Measurements from ENCODE around the gene SUSD4.

Gene SUSD4

DNA sequence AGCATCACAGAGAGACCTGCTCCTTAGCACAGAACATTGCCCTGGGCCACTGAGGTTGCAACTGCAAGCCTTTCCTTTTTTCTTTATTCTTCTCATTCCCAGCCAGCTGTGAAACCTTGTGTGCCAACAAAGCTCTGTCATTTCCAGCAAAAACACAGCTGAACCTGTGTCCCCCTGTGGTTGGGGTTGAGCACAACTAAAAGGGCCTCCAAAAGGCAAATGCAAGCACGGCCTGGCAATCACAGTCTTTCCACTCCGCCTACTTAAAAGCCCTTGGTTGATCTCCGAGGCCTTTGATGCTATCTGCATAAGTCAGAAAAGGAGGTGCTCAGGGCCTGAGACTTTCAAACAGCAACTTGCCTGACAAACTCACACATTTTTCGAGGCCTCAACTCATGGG lies 32.7 kb downstream of the SUSD4 start:
- no peak for DNase-seq (ENCODE audit: low spot score in 2 of 2)
- Histone ChIP-seq H3K4me1 (no peaks in the 10 kb centered on the region), H3K27me3 (ENCODE audit: low read depth) (no peaks in the 10 kb centered on the region; the same call in 1 of the 2 replicates), H3K9me3 (no peaks in the 10 kb centered on the region), H3K4me3 (no peak overlapping the region), H3K36me3 (replicated peaks) (no peaks in the 10 kb centered on the region)
- in situ Hi-C loops (cut with MboI; ENCODE audit: low sequenced_read_pairs): no loop called here

DNA sequence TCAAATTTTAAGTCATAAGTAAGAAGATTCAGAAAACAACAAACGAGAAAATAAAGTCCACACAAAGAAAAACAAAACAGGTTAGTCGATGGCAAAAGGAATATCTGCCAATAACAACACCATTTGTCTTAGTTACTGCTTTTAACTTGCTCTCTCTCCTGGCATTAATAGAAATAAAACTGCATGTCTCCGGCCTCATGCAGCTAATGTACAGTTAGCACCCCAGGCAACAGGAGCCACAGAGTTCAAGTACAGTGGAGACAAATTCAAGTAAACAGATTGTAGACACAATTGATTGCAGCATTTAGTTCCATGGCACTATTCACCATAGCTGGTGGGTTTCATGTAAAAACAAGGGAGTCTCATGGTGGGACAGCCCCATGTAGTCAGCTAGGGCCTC lies 33.5 kb downstream of the SUSD4 start:
- no peaks in the 10 kb centered on the region for H3K36me3 ChIP-seq (replicated peaks)
- no peaks in the 10 kb centered on the region for H3K9me3 ChIP-seq
- in situ Hi-C loops (cut with MboI; ENCODE audit: low sequenced_read_pairs): no loop called here
- H3K27me3 ChIP-seq (ENCODE audit: low read depth): no peaks in the 10 kb centered on the region; the same call in 1 of the 2 replicates
- no peaks in the 10 kb centered on the region for H3K4me1 ChIP-seq
- no peak for DNase-seq (ENCODE audit: low spot score in 2 of 2)
- H3K4me3 ChIP-seq: no peak overlapping the region

DNA sequence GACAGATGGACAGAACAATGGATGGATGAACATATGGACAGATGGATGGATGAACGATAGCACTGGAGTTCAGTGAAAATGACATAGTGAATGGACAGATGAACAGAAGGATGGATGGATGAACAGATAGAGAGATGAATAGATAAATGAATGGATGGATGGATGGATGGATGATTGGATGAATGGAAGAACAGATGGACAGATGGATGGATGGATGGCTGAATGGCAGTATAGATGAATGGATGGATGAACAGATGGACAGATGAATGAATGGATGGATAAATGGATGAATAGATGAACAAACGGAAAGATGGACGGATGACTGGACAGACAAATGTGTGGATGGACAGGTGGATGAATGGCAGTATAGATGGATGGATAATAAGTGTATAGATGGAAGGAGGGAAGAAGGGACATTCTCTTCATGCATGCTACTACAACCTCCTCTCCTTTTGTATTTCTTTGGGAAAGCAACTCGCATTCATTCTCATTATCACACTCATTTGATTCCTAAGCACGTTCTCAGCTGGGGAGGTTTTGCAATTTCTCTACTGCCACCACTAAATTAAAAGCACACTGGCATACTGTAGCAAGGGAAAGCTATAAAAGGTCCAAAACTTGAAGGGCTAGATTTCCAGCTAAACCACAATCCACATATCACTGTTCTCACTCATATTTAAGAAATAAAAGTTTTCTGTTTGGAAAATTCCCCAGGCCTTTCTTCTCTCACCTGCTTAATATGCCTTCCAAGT lies 34.1 kb downstream of the SUSD4 start:
- Histone ChIP-seq H3K9me3 (no peaks in the 10 kb centered on the region), H3K36me3 (replicated peaks) (no peaks in the 10 kb centered on the region), H3K4me3 (no peak overlapping the region), H3K27me3 (ENCODE audit: low read depth) (no peaks in the 10 kb centered on the region; the same call in 1 of the 2 replicates), H3K4me1 (no peaks in the 10 kb centered on the region)
- DNase-seq (ENCODE audit: low spot score in 2 of 2): no peak
- in situ Hi-C loops (cut with MboI; ENCODE audit: low sequenced_read_pairs): no loop called here

DNA sequence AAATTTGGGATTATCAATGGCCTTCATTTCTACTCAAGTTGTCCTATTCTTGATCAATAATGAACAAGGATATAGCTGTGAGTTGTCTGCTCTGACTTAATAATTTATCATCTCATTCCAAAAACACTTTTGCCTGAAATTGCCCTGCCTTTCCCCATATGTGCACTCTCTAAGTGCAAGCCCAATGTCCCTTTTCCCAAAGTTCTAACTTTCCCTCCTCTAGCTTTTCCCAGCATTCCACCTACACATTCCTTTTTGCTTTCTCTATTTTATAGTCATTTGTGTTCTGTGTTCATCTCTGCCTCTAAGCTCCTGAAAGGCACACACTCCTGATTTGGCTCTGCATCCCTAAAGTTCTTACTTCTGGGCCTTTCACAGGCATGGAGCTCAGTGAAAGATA lies 34.7 kb downstream of the SUSD4 start:
- H3K4me3 ChIP-seq: no peak overlapping the region
- DNase-seq (ENCODE audit: low spot score in 2 of 2): no peak
- no peaks in the 10 kb centered on the region for H3K9me3 ChIP-seq
- in situ Hi-C loops (cut with MboI; ENCODE audit: low sequenced_read_pairs): no loop called here
- no peaks in the 10 kb centered on the region for H3K4me1 ChIP-seq
- no peaks in the 10 kb centered on the region for H3K36me3 ChIP-seq (replicated peaks)
- no peaks in the 10 kb centered on the region; the same call in 1 of the 2 replicates for H3K27me3 ChIP-seq (ENCODE audit: low read depth)

DNA sequence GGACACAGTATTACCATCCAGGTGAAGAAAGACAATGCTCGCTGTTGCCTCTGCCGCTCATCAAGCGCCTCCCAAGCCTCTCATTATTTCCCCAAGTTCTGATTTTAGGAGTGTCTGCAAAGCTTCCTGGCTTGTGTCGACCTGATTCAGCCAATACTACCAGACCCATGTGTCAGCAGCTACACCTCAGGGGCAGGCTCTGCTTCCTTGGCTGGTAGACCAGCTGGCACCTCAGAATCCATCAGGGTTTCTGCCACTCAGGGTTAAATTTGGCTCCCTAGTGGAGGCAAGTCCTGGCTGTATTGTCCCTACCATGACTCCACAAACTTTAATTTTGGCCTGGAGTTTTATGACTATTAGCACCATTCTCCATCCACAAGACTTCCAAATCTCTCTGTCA lies 35.4 kb downstream of the SUSD4 start:
- no peaks in the 10 kb centered on the region; the same call in 1 of the 2 replicates for H3K27me3 ChIP-seq (ENCODE audit: low read depth)
- in situ Hi-C loops (cut with MboI; ENCODE audit: low sequenced_read_pairs): no loop called here
- H3K4me1 ChIP-seq: no peaks in the 10 kb centered on the region
- no peak for DNase-seq (ENCODE audit: low spot score in 2 of 2)
- no peaks in the 10 kb centered on the region for H3K36me3 ChIP-seq (replicated peaks)
- no peak overlapping the region for H3K4me3 ChIP-seq
- H3K9me3 ChIP-seq: no peaks in the 10 kb centered on the region

DNA sequence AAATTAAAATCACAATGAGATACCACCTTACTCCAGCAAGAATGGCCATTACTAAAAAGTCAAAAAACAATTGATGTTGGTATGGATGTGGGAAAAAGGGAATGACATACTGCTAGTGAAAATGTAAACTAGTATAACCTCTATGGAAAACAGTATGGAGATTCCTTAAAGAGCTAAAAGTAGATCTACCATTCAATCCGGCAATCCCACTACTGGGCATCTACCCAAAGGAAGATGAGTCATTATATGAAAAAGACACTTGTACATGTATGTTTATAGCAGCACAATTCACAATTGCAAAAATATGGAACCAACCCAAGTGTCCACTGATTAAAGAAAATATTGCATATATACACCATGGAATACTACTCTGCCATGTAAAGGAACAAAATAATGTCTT lies 37.2 kb downstream of the SUSD4 start:
- in situ Hi-C loops (cut with MboI; ENCODE audit: low sequenced_read_pairs): no loop called here
- Histone ChIP-seq H3K4me3 (no peak overlapping the region), H3K9me3 (no peaks in the 10 kb centered on the region), H3K4me1 (no peaks in the 10 kb centered on the region), H3K36me3 (replicated peaks) (no peaks in the 10 kb centered on the region), H3K27me3 (ENCODE audit: low read depth) (no peaks in the 10 kb centered on the region)
- DNase-seq (ENCODE audit: low spot score in 2 of 2): no peak

DNA sequence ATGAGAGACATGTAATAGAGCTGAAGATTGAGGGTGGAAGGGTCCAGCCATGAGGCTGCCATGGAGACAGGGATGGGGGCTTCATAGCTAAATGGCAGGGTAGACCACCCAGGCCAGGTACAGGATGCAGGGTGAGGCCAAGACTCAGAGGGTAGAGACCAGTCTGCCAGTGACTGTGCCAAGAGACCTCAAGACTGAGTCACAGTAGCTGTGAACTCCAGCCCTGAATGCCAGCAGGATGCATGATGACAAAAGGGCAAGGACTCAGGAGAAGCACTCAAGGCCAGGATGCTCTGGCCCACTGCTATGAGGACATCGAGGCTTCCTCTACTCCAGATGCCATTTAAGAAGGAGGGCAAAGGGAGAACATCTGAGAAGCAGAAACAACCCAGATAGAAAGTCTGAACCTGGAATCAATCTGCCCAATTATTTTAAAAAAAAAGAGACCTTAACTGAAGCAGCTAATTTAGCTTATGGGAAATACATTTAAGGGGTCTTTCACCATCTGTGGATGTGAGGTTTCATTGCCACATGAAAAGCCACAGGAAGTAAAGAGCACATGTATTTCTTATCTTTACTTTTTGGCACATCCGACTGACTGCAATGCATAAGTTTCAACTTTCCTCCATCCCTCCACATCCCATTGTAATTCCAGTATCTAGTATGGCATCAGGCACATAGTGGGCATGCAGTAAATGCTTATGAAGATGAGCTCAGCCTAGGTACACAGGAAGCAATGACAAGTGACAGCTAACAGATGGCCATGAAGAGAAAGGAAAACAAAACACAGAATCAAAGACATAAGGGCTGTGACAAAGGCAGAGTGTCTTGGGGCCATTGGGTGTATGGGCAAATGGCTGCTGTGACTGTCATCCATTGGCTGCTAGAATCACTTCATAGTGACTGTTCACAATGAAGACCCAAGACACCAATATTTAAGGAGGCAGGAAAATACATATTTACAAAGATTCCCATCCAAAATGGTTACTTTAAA lies 40.2 kb downstream of the SUSD4 start:
- in situ Hi-C loops (cut with MboI; ENCODE audit: low sequenced_read_pairs): no loop called here
- DNase-seq (ENCODE audit: low spot score in 2 of 2): no peak
- no peak overlapping the region for H3K4me3 ChIP-seq
- H3K36me3 ChIP-seq (replicated peaks): no peaks in the 10 kb centered on the region
- no peaks in the 10 kb centered on the region for H3K27me3 ChIP-seq (ENCODE audit: low read depth)
- H3K9me3 ChIP-seq: no peaks in the 10 kb centered on the region
- no peaks in the 10 kb centered on the region for H3K4me1 ChIP-seq

DNA sequence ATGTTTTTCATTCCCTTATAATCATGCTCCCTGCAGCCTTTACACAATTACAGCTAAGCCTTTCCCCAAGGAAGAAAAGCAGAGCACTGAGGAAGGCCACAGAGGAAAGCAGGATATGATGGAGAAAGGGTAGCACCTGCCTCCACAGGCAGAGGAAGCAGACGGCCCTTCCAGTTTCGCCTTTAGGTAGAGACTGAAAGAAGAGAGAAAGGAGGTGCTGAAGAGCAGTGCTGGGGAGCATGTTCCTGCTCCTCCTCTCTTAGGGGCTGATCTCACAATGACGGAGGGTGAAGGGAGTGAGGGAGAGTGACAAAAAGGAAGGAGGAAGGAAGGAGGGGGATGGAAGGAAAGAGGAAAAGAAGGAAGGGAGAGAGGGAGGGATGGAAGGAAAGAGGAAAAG lies 41.1 kb downstream of the SUSD4 start:
- H3K4me3 ChIP-seq: no peak overlapping the region
- no peaks in the 10 kb centered on the region for H3K27me3 ChIP-seq (ENCODE audit: low read depth)
- H3K4me1 ChIP-seq: no peaks in the 10 kb centered on the region
- no peaks in the 10 kb centered on the region for H3K36me3 ChIP-seq (replicated peaks)
- no peak for DNase-seq (ENCODE audit: low spot score in 2 of 2)
- in situ Hi-C loops (cut with MboI; ENCODE audit: low sequenced_read_pairs): no loop called here
- no peaks in the 10 kb centered on the region for H3K9me3 ChIP-seq

DNA sequence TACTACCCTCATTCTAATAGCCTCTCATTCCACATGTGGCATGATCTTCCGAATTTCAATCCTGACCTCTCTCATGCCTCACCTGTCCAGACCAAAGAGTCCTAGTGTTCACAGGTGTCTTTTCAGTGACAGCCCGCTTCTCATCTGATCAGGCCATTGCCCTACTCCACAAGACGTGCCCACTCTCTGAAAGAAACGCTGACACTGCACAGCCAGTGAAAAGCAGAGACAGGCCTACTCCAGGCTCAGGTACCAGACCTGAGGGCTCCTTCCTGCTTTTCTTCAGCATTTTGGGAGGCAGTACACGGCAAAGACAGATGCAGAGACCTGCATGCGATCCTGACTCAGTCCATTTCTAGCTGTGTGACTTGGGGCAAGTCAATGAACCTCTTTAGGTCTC lies 43.0 kb downstream of the SUSD4 start:
- Histone ChIP-seq H3K4me1 (no peaks in the 10 kb centered on the region), H3K36me3 (replicated peaks) (no peaks in the 10 kb centered on the region), H3K4me3 (no peak overlapping the region), H3K9me3 (no peaks in the 10 kb centered on the region), H3K27me3 (ENCODE audit: low read depth) (no peaks in the 10 kb centered on the region)
- DNase-seq (ENCODE audit: low spot score in 2 of 2): no peak
- in situ Hi-C loops (cut with MboI; ENCODE audit: low sequenced_read_pairs): no loop called here

DNA sequence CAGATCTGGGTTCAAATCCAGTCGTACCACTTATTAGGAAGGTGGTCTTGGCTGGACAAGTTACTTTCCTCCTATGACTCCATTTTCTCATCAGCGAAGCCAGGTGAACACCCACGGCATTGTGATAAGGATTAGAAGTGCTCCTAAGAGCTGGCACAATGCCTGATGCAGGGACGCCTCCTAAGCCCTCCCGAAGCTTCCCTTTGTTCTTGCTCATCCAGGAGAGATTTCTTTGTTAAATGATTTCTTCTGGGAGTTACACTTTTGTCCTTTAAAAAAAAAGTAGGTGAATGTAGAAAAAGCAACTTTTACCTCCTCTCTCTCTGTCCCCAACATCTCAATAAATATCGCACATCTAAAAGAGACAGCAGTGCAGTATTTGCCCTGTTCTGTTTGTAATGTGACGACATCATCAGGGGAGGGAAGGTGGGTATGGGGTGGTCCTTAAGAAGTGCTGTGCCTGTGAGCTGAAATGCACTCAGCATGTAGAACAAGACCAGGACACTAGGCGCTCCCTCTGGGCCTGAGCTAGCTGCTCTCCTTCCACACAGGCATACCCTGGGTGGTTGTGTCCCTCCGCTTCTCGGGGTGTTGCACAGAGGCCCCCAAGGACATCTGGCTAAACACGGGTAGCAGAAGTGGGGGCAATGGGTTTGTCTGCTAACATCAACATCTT lies 43.9 kb downstream of the SUSD4 start:
- H3K4me3 ChIP-seq: no peak overlapping the region
- H3K9me3 ChIP-seq: no peaks in the 10 kb centered on the region
- no peaks in the 10 kb centered on the region for H3K36me3 ChIP-seq (replicated peaks)
- in situ Hi-C loops (cut with MboI; ENCODE audit: low sequenced_read_pairs): no loop called here
- no peaks in the 10 kb centered on the region for H3K27me3 ChIP-seq (ENCODE audit: low read depth)
- no peak for DNase-seq (ENCODE audit: low spot score in 2 of 2)
- no peaks in the 10 kb centered on the region for H3K4me1 ChIP-seq

DNA sequence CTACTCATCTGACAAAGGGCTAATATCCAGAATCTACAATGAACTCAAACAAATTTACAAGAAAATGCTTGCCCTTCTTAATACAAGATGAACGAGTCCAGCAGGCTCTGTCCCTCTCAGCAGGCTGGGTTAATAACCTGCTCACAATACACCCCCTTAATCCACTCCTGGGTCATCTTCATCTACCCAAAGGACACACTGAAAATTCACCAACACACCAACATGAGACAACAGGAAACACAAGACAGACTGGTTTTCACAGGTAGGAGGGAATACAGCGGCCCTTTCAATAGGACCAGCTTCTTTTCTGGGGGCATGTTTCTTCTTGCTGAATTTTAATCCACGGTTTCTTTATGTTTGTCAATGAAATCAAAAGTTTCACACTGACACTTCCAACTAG lies 44.6 kb downstream of the SUSD4 start:
- no peak overlapping the region for H3K4me3 ChIP-seq
- DNase-seq (ENCODE audit: low spot score in 2 of 2): no peak
- no peaks in the 10 kb centered on the region for H3K4me1 ChIP-seq
- H3K27me3 ChIP-seq (ENCODE audit: low read depth): no peaks in the 10 kb centered on the region
- in situ Hi-C loops (cut with MboI; ENCODE audit: low sequenced_read_pairs): no loop called here
- H3K9me3 ChIP-seq: no peaks in the 10 kb centered on the region
- H3K36me3 ChIP-seq (replicated peaks): no peaks in the 10 kb centered on the region

DNA sequence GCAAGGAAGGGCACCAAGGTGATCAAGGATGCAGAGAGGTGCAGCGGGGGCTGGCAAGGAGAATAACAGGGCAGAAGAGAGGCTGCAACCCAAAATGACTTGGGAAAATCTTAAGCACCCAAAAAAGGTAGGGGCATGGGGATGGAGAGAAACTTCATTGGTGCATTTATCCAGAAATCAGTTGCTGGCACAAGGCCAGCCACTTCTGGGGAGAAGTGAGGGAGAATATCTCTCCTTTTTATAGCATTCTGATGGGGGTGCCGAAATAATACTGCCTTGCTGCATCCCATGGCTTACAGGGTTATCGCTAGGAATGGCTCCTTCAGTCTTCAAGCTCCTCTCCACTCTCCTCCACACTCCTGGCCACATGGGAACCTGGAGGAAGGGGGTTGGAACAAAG lies 47.9 kb downstream of the SUSD4 start:
- in situ Hi-C loops (cut with MboI; ENCODE audit: low sequenced_read_pairs): no loop called here
- DNase-seq (ENCODE audit: low spot score in 2 of 2): no peak
- no peaks in the 10 kb centered on the region for H3K9me3 ChIP-seq
- H3K4me3 ChIP-seq: no peak overlapping the region
- H3K27me3 ChIP-seq (ENCODE audit: low read depth): no peaks in the 10 kb centered on the region
- H3K36me3 ChIP-seq (replicated peaks): no peaks in the 10 kb centered on the region
- H3K4me1 ChIP-seq: no peaks in the 10 kb centered on the region

DNA sequence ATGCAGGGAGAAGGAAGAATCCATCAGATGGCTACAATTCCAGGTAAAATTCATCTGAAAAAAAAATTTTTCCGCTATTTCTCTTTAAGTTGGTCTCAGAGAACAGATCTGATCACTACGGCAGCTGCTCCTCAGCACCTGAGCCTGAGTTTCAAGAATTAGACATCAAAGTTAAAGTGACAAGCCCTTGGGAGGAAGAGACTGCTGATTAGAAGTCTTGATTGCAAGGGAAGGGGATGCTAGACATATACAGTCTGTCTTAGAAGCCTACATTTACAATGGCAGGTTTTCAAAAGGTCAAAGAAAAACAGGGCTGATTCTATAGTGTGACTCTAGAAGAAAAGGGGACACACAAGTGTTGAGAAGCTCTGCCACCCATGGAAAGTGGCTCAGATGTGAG lies 48.3 kb downstream of the SUSD4 start:
- DNase-seq (ENCODE audit: low spot score in 2 of 2): no peak
- H3K36me3 ChIP-seq (replicated peaks): no peaks in the 10 kb centered on the region
- H3K9me3 ChIP-seq: no peaks in the 10 kb centered on the region
- in situ Hi-C loops (cut with MboI; ENCODE audit: low sequenced_read_pairs): no loop called here
- no peak overlapping the region for H3K4me3 ChIP-seq
- no peaks in the 10 kb centered on the region for H3K27me3 ChIP-seq (ENCODE audit: low read depth)
- H3K4me1 ChIP-seq: no peaks in the 10 kb centered on the region

DNA sequence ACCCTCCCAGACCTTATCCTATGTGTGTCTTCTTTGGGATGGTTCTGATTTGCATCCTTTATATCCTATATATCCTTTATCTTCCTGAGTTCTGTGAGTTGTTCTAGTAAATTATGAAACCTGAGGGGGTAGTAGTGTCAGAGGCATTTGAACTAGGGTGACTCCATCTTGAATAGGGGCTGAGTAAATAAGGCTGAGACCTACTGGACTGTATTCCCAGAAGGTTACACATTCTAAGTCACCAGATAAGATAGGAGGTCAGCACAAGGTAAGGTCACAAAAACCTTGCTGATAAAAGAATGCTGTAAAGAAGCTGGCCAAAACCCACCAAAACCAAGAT lies 50.6 kb downstream of the SUSD4 start:
- H3K36me3 ChIP-seq (replicated peaks): no peaks in the 10 kb centered on the region
- in situ Hi-C loops (cut with MboI; ENCODE audit: low sequenced_read_pairs): no loop called here
- H3K27me3 ChIP-seq (ENCODE audit: low read depth): no peaks in the 10 kb centered on the region
- no peak overlapping the region for H3K4me3 ChIP-seq
- DNase-seq (ENCODE audit: low spot score in 2 of 2): no peak
- H3K9me3 ChIP-seq: no peaks in the 10 kb centered on the region
- H3K4me1 ChIP-seq: no peaks in the 10 kb centered on the region

Measured in HAP-1 (cell line).